PC-9 (cell line): Measurements from ENCODE around the gene TPST2. TPM values are rescaled to one million over a fixed set of nuclear protein-coding genes. Genes with fewer than 3 reads are reported as not detected.

Experiments
- BruUV-seq: library from RNA; stranded (reverse); fragments of 400-500 nt; replicated peaks from 2 replicates; lab custom pipeline; 2021; lab: Mats Ljungman, UMichigan
- CTCF ChIA-PET: fragments of 300-600 bp; sonication (Branson Sonifier 250); formaldehyde crosslinking; loops from one replicate; lab custom pipeline; 2022; ENCODE audit warnings: antibody characterized with exemption; lab: Charles Lee
- POLR2A ChIA-PET: fragments of 300-600 bp; sonication (Branson Sonifier 250); formaldehyde crosslinking; loops from one replicate; lab custom pipeline; 2022; ENCODE audit warnings: antibody characterized with exemption; ENCODE audit not compliant: unreplicated experiment; lab: Charles Lee
- DNase-seq, 2 experiments: peaks; one replicate each; pipeline versions ENCODE4 v3.0.0 to v3.0.0-alpha.2; 2015 to 2022; ENCODE audit warnings: mixed read lengths in 1 of 2
- H2AFZ ChIP-seq: fragments of 200-600 bp; sonication (generic); 2 replicates; pipeline ENCODE4 v1.8.1; 2017; ENCODE audit warnings: antibody characterized with exemption
- H3F3A ChIP-seq: fragments of 200-600 bp; sonication (generic); 2 replicates; pipeline ENCODE4 v1.8.1; 2017; ENCODE audit warnings: antibody characterized with exemption, mild to moderate bottlenecking, low read depth; ENCODE audit not compliant: insufficient read depth
- H3K27ac ChIP-seq: fragments of 200-600 bp; sonication (generic); 2 replicates; pipeline ENCODE4 v1.6.1; 2016; ENCODE audit warnings: mixed run types
- H3K27me3 ChIP-seq: fragments of 200-600 bp; sonication (generic); 2 replicates; pipeline ENCODE4 v1.6.1; 2016; ENCODE audit warnings: low read depth, mixed run types; ENCODE audit not compliant: insufficient read depth
- H3K36me3 ChIP-seq: fragments of 200-600 bp; sonication (generic); 2 replicates; pipeline ENCODE4 v1.6.1; 2016; ENCODE audit warnings: low read depth, mixed run types
- H3K4me1 ChIP-seq: fragments of 200-600 bp; sonication (generic); replicated peaks from 2 replicates; pipeline ENCODE4 v1.6.1; 2016; ENCODE audit warnings: mixed run types; ENCODE audit not compliant: insufficient read depth
- H3K4me2 ChIP-seq: fragments of 200-600 bp; sonication (generic); 2 replicates; pipeline ENCODE4 v1.6.1; 2017; ENCODE audit warnings: mixed run types
- H3K4me3 ChIP-seq: fragments of 200-600 bp; sonication (generic); 2 replicates; pipeline ENCODE4 v1.6.1; 2016; ENCODE audit warnings: mixed run types
- H3K79me2 ChIP-seq: fragments of 200-600 bp; sonication (generic); 2 replicates; pipeline ENCODE4 v1.6.1; 2017; ENCODE audit warnings: low read depth, mixed run types
- H3K9me2 ChIP-seq: fragments of 200-600 bp; sonication (generic); 2 replicates; pipeline ENCODE4 v1.8.1; 2017; ENCODE audit warnings: mild to moderate bottlenecking; ENCODE audit not compliant: insufficient read depth
- H3K9me3 ChIP-seq: fragments of 200-600 bp; sonication (generic); 2 replicates; pipeline ENCODE4 v1.8.1; 2016; ENCODE audit warnings: low read depth; ENCODE audit not compliant: insufficient read depth
- H4K20me1 ChIP-seq: fragments of 200-600 bp; sonication (generic); 2 replicates; pipeline ENCODE4 v1.8.1; 2017; ENCODE audit not compliant: insufficient read depth
- EZH2 ChIP-seq: fragments of 200-600 bp; sonication (generic); IDR thresholded peaks from 2 replicates; pipeline ENCODE4 v1.8.0; 2017; ENCODE audit warnings: antibody characterized with exemption, low read depth
- intact Hi-C: fragments of 100-400 bp; cut with micrococcal nuclease; formaldehyde crosslinking; loops from one replicate; pipeline ENCODE4 v1.10.0; 2022; ENCODE audit not compliant: unreplicated experiment
- total RNA-seq: library from RNA; stranded (reverse); gene quantifications from 2 replicates; pipeline ENCODE4 v1.2.3, GENCODE V29; 2021
- TF ChIP-seq, protein P1 (sequence below): fragments of 200-600 bp; sonication (generic); conservative IDR thresholded peaks from 2 replicates; pipeline ENCODE4 v1.6.1; 2017; ENCODE audit warnings: mixed run types, antibody characterized with exemption, mild to moderate bottlenecking, moderate library complexity

TPST2 gene
- total RNA-seq, 1 experiment from 2014 or later, result 13.5 TPM

DNA sequence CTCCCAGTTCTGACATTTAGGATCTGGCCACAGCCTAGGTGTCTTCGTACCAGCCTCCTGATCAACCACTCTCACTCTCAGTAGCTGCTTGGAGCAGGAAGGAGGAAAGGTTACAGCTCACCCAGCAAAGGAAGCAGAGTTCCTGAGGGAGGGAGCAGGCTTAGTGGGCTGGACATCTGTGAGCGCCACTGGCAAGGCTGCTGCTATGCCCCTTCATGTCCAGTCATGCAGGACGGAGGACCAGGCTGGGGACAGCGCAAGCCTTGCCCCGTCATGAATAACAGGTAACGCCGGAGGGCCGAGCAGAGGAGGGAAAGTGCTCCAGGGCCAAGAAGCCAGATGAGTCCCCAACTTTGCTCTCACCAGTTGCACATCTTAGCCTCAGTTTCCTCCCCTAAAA, 25.8 kb downstream of the TPST2 start:
- Histone ChIP-seq H3K27ac (no peak overlapping the region), H3K4me3 (no peak overlapping the region), H3K27me3 (no peaks in the 10 kb centered on the region), H3K9me2 (no peaks in the 10 kb centered on the region), H3K36me3 (no peaks in the 10 kb centered on the region), H3K9me3 (no peaks in the 10 kb centered on the region), H3F3A (peaks cover 10% of the 10 kb centered on the region; the same call in 1 of the 2 replicates), H3K4me1 (peaks cover 12% of the 10 kb centered on the region), H3K4me2 (no peak overlapping the region), H2AFZ (no peak overlapping the region), H4K20me1 (no peaks in the 10 kb centered on the region), H3K79me2 (no peaks in the 10 kb centered on the region)
- intact Hi-C loops, result no loop called here
- ChIA-PET POLR2A (no interaction called here), CTCF (no interaction called here)
- DNase-seq, result no peak
- TF ChIP-seq, protein P1, sequence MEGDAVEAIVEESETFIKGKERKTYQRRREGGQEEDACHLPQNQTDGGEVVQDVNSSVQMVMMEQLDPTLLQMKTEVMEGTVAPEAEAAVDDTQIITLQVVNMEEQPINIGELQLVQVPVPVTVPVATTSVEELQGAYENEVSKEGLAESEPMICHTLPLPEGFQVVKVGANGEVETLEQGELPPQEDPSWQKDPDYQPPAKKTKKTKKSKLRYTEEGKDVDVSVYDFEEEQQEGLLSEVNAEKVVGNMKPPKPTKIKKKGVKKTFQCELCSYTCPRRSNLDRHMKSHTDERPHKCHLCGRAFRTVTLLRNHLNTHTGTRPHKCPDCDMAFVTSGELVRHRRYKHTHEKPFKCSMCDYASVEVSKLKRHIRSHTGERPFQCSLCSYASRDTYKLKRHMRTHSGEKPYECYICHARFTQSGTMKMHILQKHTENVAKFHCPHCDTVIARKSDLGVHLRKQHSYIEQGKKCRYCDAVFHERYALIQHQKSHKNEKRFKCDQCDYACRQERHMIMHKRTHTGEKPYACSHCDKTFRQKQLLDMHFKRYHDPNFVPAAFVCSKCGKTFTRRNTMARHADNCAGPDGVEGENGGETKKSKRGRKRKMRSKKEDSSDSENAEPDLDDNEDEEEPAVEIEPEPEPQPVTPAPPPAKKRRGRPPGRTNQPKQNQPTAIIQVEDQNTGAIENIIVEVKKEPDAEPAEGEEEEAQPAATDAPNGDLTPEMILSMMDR, result no peak
- TF ChIP-seq EZH2, result no peak
- BruUV-seq, result no TSS peak

DNA sequence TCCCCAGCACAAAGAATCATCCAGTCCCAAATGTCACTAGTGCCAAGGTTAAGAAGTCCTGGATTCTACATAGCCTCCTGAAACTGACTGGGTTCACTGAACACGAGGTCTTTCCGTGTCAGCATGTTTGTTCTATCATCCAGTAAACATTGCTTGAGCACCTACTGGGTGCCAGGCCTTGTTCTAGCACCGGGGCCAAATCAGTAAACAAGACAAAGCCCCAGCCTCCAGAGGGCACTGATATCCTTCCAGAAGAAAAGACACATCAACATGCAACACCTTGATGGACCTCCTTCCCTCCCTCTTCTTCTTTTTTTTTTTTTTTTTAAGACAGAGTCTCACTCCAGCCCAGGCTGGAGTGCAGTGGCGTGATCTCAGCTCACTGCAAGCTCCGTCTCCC, 26.9 kb downstream of the TPST2 start:
- Histone ChIP-seq H3K36me3 (no peaks in the 10 kb centered on the region), H3K27ac (no peak overlapping the region), H3K79me2 (no peaks in the 10 kb centered on the region), H3K9me2 (no peaks in the 10 kb centered on the region), H3K4me3 (no peak overlapping the region), H3K9me3 (no peaks in the 10 kb centered on the region), H4K20me1 (no peaks in the 10 kb centered on the region), H3K4me2 (no peak overlapping the region), H2AFZ (no peak overlapping the region), H3K4me1 (peaks cover 6% of the 10 kb centered on the region), H3K27me3 (no peaks in the 10 kb centered on the region), H3F3A (peaks cover 3% of the 10 kb centered on the region; the same call in 1 of the 2 replicates)
- intact Hi-C loops, result no loop called here
- DNase-seq, result no peak
- ChIA-PET CTCF (interaction anchor here (0.7 kb wide), 1 partner anchor 1386 kb away, joined by 3 read pairs; no protein-coding TSS in a partner anchor), POLR2A (no interaction called here)
- no TSS peak for BruUV-seq
- TF ChIP-seq, protein P1, result no peak
- TF ChIP-seq EZH2, result no peak

DNA sequence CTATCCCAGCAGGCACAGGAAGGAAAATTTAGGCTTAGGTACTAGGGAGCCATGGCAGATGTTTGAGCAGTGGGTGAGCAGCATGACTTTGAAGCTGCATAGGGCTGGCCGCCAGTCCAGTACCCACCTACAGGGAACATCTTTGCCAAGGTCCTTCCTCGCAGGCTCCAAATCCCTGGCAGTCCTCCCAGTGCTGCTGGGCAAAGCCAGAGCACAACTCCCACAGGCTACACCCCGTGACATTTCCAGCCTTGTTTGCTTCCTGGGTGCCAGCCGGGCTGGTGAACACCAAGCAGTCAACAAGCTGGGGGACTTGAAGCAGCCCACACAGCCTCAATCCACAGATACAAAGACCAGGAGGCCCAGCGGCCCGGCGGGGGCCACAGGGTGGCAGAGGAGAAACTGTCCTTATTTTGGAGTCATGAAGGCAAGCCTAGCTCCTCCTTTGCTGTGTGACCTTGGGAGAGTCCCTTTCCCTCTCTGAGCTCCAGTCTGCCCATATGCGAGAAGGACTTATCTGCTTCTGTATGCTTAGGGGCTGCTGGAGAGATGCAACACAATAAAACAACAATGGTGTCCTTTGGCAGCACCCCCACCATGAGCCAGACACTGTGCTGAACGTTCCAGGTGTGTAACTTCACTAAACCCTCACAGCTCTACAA, 28.0 kb downstream of the TPST2 start:
- TF ChIP-seq, protein P1, result no peak
- no peak for TF ChIP-seq EZH2
- CTCF ChIA-PET, result no interaction called here
- BruUV-seq, result no TSS peak
- no peaks in the 10 kb centered on the region for H3F3A ChIP-seq
- no peak overlapping the region for H3K4me2 ChIP-seq
- intact Hi-C loops, result no loop called here
- no peaks in the 10 kb centered on the region for H4K20me1 ChIP-seq
- H3K27me3 ChIP-seq, result no peaks in the 10 kb centered on the region
- no peaks in the 10 kb centered on the region for H3K4me1 ChIP-seq
- no peaks in the 10 kb centered on the region for H3K79me2 ChIP-seq
- H3K9me3 ChIP-seq, result no peaks in the 10 kb centered on the region
- H2AFZ ChIP-seq, result no peak overlapping the region
- H3K36me3 ChIP-seq, result no peaks in the 10 kb centered on the region
- H3K4me3 ChIP-seq, result no peak overlapping the region
- no peak for DNase-seq
- H3K9me2 ChIP-seq, result no peaks in the 10 kb centered on the region
- POLR2A ChIA-PET, result no interaction called here
- no peak overlapping the region for H3K27ac ChIP-seq
